Measurements from ENCODE around the gene R3HDM4.

GRCh38 chr19:867855-868457 is 45.1 kb downstream of the R3HDM4 start:
- TF ChIP-seq POLR2A (IDR thresholded peaks at IDR 0.05; ENCODE audit: low read depth, low read length) (no peak), POLR2AphosphoS5 (IDR thresholded peaks at IDR 0.05; ENCODE audit: low read depth, low read length) (no peak), PAX5 (IDR thresholded peaks at IDR 0.05; ENCODE audit: insufficient read depth, low read length, severe bottlenecking) (no peak), TAF1 (IDR thresholded peaks at IDR 0.05; ENCODE audit: low read depth, low read length) (no peak), POU2F2 (IDR thresholded peaks at IDR 0.05; ENCODE audit: low read depth, low read length) (no peak)
